ENCODE data around the gene DYRK1B. TPM values are rescaled to one million over a fixed set of nuclear protein-coding genes. Genes with fewer than 3 reads are reported as not detected.

DYRK1B gene
- total and polyA plus RNA-seq, 4 donors, result 7.9 to 25.6 (median 20.8) TPM

GRCh38 chr19:39824143-39825092 lies 9.5 kb downstream of the DYRK1B start:
- TF ChIP-seq CTCF (IDR thresholded peaks at IDR 0.05; ENCODE audit: control extremely low read depth, extremely low read depth), result no peak
- Histone ChIP-seq H3K4me1 (ENCODE audit: control insufficient read depth in 5 of 5, insufficient read depth in 5 of 5, low read length in 5 of 5) (peaks cover 0 to 8% (median 4%) of the 10 kb centered on the region in 5 donors), H3K36me3 (ENCODE audit: control insufficient read depth in 4 of 4, insufficient read depth in 4 of 4, low read length in 4 of 4) (peaks cover 2 to 27% (median 19%) of the 10 kb centered on the region in 4 donors), H3K27me3 (ENCODE audit: control insufficient read depth in 3 of 3, insufficient read depth in 3 of 3, low read length in 2 of 3) (no peaks in the 10 kb centered on the region), H3K9me3 (ENCODE audit: control insufficient read depth in 4 of 4, insufficient read depth in 3 of 4, low read length in 3 of 4) (no peaks in the 10 kb centered on the region), H3K27ac (ENCODE audit: low read depth in 1 of 2, low read length in 1 of 2) (peak overlapping the region; percentile 70 to 84), H3K4me3 (peak overlapping the region; percentile 68), H3K9ac (ENCODE audit: insufficient read depth in 1 of 2, low read length in 2 of 2) (peak overlapping the region; percentile 53 to 94)
- DNase-seq, result peak; percentile 94 to 96 (median 95)
- peak; percentile 95 for ATAC-seq (ENCODE audit: insufficient read depth, low FRiP score)
- 7 to 8% methylated on average over 47 of the region's 47 CpGs for WGBS, 2 donors

GRCh38 chr19:39823686-39824085 lies 10.3 kb downstream of the DYRK1B start:
- Histone ChIP-seq H3K27ac (ENCODE audit: low read depth in 1 of 2, low read length in 1 of 2) (peak overlapping the region in 1 of 2 donors; percentile 84), H3K4me1 (ENCODE audit: control insufficient read depth in 5 of 5, insufficient read depth in 5 of 5, low read length in 5 of 5) (peaks cover 0 to 8% (median 4%) of the 10 kb centered on the region in 5 donors), H3K27me3 (ENCODE audit: control insufficient read depth in 3 of 3, insufficient read depth in 3 of 3, low read length in 2 of 3) (no peaks in the 10 kb centered on the region), H3K9ac (ENCODE audit: insufficient read depth in 1 of 2, low read length in 2 of 2) (peak overlapping the region in 1 of 2 donors; percentile 94), H3K4me3 (peak overlapping the region; percentile 68), H3K9me3 (ENCODE audit: control insufficient read depth in 4 of 4, insufficient read depth in 3 of 4, low read length in 3 of 4) (no peaks in the 10 kb centered on the region), H3K36me3 (ENCODE audit: control insufficient read depth in 4 of 4, insufficient read depth in 4 of 4, low read length in 4 of 4) (peaks cover 2 to 27% (median 16%) of the 10 kb centered on the region in 4 donors)
- no peak for TF ChIP-seq CTCF (IDR thresholded peaks at IDR 0.05; ENCODE audit: control extremely low read depth, extremely low read depth)
- DNase-seq (peak in 1 of 3 donors; percentile 35), ATAC-seq (ENCODE audit: insufficient read depth, low FRiP score) (no peak)
- WGBS, 2 donors, result 21 to 37% methylated on average over 7 of the region's 7 CpGs

- no peak overlapping the region for H3K9ac ChIP-seq (ENCODE audit: insufficient read depth in 1 of 2, low read length in 2 of 2)
- H3K36me3 ChIP-seq (ENCODE audit: control insufficient read depth in 4 of 4, insufficient read depth in 4 of 4, low read length in 4 of 4), result peaks cover 0 to 8% (median 0%) of the 10 kb centered on the region in 4 donors
- WGBS, 2 donors, result 95 to 97% methylated on average over 6 of the region's 6 CpGs
- TF ChIP-seq CTCF (IDR thresholded peaks at IDR 0.05; ENCODE audit: control extremely low read depth, extremely low read depth), result no peak
- H3K27me3 ChIP-seq (ENCODE audit: control insufficient read depth in 3 of 3, insufficient read depth in 3 of 3, low read length in 2 of 3), result no peaks in the 10 kb centered on the region
- no peak overlapping the region for H3K4me3 ChIP-seq
- no peak overlapping the region for H3K27ac ChIP-seq (ENCODE audit: low read depth in 1 of 2, low read length in 1 of 2)
- DNase-seq, result no peak
- no peaks in the 10 kb centered on the region for H3K9me3 ChIP-seq (ENCODE audit: control insufficient read depth in 4 of 4, insufficient read depth in 3 of 4, low read length in 3 of 4)
- ATAC-seq (ENCODE audit: insufficient read depth, low FRiP score), result no peak
- H3K4me1 ChIP-seq (ENCODE audit: control insufficient read depth in 5 of 5, insufficient read depth in 5 of 5, low read length in 5 of 5), result peaks cover 0 to 8% (median 4%) of the 10 kb centered on the region in 5 donors
Measured at GRCh38 chr19:39820696-39821095, 13.3 kb downstream of the DYRK1B start.
